GM21619 (cell line): Measurements from ENCODE around the gene NFYB.
"Not testable (repeated sequence)": the region's sequence is repeated elsewhere in the genome, so short reads cannot be mapped to it uniquely, and the experiment has no call there.

ENCODE experiments used
- ATAC-seq: cut with Tn5 transposase; IDR thresholded peaks from one replicate; pipeline ENCODE4 v1.9.1; 2021; ENCODE audit not compliant: unreplicated experiment

The NFYB gene

DNA sequence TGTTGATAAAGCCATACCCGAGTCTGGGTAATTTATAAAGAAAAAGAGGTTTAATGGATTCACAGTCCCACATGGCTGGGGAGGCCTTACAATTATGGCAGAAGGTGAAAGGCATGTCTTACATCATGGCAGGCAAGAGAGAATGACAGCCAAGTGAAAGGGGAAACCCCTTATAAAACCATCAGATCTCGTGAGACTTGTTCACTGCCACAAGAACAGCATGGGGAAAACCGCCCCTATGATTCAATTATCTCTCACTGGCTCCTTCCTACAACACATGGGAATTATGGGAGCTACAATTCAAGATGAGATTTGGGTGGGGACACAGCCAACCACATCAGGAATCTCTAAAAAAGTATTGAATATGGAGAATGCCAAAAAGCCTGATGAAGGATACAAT, 25.0 kb upstream of the NFYB start:
- ATAC-seq = not testable (repeated sequence)

DNA sequence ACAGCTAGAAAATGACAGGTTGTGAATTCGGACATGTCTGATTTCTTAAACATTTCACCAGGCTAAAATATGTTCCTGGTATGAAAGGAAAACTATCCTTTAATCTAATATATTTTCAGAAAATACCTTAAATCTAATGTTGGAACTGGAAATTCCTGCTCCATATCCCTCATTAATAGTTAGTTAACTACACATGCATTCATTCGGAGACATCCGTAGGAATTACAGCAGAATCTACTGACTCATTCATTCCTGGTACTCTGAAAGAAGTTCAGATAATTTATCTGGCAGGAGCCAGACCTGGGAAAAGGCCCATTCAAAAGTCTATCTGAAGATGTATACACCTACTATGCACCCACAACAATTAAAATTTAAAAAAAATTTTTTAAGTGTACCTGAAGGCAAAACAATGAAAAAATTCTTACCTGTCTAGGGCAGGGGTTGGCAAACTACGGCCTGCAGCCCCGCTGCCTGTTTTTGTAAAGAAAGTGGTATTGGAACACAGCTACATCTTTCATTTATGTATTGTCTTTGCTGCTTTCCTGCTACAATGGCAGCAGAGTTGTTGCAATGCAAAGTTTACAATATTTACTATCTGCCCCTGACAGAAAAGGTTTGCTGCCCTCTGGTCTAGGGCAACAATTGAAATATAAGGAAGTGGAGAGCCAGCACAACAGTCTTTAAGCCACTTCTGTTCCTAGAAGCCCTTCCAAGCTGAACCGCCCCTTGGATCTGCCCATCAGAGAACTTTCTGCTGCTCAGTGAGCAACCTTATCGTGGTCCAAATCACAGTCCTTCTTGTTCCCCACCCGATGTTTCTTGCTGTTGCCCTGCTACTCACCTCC, 17.9 kb upstream of the NFYB start:
- ATAC-seq = no peak

- ATAC-seq = no peak
Measured at GRCh38 chr12:104154806-104155205, 16.8 kb upstream of the NFYB start.

- ATAC-seq = no peak
Measured at GRCh38 chr12:104154286-104154685, 16.3 kb upstream of the NFYB start.

DNA sequence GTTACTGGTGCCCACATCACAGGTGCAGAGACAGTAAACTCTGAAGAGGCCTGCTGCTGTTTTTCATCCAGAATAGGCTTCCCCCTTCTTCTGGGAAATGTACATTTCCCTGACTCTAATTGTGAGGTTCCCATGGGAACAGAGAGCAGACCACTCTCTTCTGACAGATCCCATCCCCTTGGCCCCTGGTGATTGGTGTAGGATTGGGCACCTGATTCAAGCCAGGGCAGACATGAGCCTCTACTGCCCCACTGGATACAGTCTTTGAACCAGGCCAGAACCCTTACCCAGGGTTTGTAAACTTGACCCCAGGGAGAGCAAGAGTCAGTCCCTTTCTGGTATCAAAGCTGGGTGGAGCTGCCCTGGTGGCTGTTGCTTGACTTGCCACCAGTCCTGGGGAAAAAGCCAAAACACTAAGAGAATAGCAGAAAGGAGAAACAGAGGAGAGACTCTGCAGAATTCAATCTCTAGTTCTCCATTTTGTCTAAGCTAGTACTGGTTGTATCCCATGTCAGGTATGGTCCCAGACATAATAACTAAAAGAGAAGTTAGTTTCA, 14.8 kb upstream of the NFYB start:
- ATAC-seq = no peak

GRCh38 chr12:104150416-104150815, 12.4 kb upstream of the NFYB start:
- no peak for ATAC-seq

DNA sequence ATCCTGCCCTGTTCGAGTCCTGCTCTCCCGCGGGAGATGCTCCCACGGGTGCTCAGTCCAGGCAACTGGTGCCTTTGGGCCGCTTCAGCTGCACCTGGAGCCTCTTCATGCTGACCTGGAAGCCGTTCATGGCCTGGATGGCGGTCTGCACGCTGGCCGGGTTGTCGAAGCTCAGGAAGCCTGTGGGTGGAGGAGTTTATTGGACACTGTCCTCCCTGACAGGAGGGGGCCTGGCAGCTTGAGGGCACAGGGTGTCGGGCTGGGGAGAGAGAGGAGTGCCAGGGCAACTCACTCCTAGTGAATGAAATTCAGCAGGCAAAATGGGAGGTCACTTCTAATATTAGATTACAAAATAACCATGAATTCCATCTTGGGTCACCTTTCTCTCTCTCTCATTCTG, 9.3 kb upstream of the NFYB start:
- no peak for ATAC-seq

- no peak for ATAC-seq
Measured at GRCh38 chr12:104143918-104144317, 5.9 kb upstream of the NFYB start.

DNA sequence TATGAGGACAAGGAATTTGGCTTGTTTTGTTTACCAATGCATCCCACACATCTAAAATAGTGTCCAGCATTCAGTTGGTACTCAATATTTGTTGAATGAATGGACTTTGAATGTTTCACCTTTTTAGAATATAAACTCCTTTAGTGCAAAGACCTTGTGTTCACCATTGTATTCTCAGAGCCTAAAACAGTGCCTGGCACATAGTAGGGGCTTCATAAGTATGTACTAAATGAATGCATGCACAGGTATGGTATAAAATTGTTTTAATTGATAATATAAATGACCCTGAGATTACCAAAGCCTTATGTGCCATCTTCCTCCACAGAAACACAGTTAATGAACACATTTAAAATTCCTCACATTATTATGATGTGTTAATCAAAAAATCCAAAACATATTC, 5.0 kb upstream of the NFYB start:
- ATAC-seq = no peak

GRCh38 chr12:104142543-104142942, 4.5 kb upstream of the NFYB start:
- no peak for ATAC-seq

- no peak for ATAC-seq
Measured at GRCh38 chr12:104138797-104139152, 765 bp upstream of the NFYB start.

- ATAC-seq = peak; percentile 31
Measured at GRCh38 chr12:104137001-104137901, 759 bp downstream of the NFYB start.

- no peak for ATAC-seq
Measured at GRCh38 chr12:104136577-104136976, 1.4 kb downstream of the NFYB start.

- ATAC-seq = no peak
Measured at GRCh38 chr12:104134882-104135281, 3.1 kb downstream of the NFYB start.

DNA sequence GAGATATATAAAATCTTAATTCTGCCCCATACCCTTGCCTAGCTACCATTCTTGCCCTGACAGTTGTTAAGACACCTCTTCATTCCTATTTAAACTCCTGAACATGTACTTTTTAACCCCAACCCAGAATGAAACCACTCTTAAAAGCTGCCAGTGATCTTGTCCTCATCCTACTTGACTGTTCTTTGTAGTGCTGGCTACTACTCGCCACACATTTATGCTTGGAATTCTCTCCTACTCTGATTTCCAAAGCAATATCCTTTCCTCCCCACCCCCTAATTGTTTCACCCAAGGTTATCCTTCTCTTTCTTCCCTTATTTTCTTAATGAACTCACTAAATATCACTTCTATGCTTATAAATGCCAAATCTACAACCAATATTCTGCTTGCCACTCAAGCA, 4.1 kb downstream of the NFYB start:
- ATAC-seq = no peak

- ATAC-seq = no peak
Measured at GRCh38 chr12:104133321-104133720, 4.7 kb downstream of the NFYB start.

- no peak for ATAC-seq
Measured at GRCh38 chr12:104132351-104132956, 5.6 kb downstream of the NFYB start.

DNA sequence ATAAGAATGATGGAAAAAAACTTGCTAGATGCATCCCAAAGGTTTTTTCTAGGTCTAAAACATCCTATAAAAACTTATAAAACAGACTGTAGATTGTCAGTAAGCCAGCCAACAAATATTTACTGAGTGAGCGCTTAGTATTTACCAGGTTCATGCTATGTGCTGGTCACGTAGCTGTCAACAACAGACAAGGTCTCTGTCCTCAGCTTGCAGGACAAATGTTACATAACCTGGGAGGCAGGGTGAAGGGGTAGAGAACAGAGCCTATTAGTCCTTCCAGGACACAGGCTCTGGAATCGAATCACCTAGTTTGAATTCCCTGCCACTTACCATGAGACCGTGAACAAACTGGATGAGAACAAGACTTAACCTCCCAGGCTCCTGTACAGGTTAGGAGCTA, 6.4 kb downstream of the NFYB start:
- no peak for ATAC-seq

DNA sequence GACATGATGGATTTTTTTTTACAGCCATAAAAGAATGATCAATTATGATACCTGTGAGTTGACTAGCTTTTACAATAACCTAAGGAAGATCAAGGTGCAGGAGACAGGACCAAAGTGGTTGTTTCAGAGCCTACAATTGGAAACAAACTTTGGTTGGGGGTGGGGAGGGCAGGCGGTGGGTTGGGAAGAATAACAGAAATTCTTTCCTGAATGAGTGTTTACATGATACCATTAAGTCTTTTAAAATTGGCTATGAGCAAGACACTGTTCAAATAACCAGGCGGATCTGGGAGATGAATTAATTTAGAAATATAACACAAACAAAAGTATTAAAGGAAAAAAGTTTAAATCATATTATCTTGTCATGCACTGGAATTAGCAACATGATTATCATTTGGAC, 7.2 kb downstream of the NFYB start:
- ATAC-seq = no peak

DNA sequence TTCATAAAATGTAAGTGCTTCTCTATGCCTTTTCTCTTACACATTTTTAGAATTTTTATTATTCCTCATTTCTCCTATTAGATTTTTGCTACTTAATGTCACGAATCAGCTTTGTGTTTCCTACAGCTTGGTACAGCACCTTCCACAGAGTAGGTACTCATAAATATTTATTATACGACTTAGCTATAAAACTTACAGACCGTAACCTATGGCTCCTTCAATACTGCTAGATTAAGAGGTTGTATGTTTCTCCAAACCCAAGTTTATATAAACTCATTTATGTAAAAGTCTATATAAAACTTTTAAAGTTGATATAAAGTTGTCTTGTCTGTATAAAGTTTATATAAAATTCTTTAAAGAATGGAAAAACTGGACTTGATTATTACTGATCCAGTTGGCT, 11.5 kb downstream of the NFYB start:
- no peak for ATAC-seq

GRCh38 chr12:104122298-104122697, 15.7 kb downstream of the NFYB start:
- ATAC-seq = no peak
